Endodermal cell (in vitro differentiated cells): ENCODE data around the gene CRYZ. TPM values are rescaled to one million over a fixed set of nuclear protein-coding genes. Genes with fewer than 3 reads are reported as not detected.
A peak's percentile ranks its signal among the peaks of the same experiment; 100 is the strongest.

ENCODE experiments used
- DNase-seq: peaks from one replicate; pipeline ENCODE4 v3.0.0-alpha.2; 2017
- H3K27ac ChIP-seq: 2 replicates; pipeline ENCODE4 v1.5.1; 2013; ENCODE audit warnings: mild to moderate bottlenecking, low read depth, low read length, moderate library complexity
- H3K27me3 ChIP-seq: 2 replicates; pipeline ENCODE4 v1.6.1; 2013; ENCODE audit warnings: mild to moderate bottlenecking, low read length, moderate library complexity; ENCODE audit not compliant: insufficient read depth, control insufficient read depth, poor library complexity, severe bottlenecking
- H3K36me3 ChIP-seq: 2 replicates; pipeline ENCODE4 v1.7.0; 2013; ENCODE audit warnings: mild to moderate bottlenecking, low read length, moderate library complexity; ENCODE audit not compliant: control insufficient read depth, insufficient read depth
- H3K4me1 ChIP-seq: one replicate; pipeline ENCODE4 v1.7.0; 2013; ENCODE audit warnings: low read length; ENCODE audit not compliant: control insufficient read depth, insufficient read depth
- H3K4me3 ChIP-seq: 2 replicates; pipeline ENCODE4 v1.5.1; 2013; ENCODE audit warnings: mild to moderate bottlenecking, low read length, moderate library complexity
- H3K9ac ChIP-seq: 2 replicates; pipeline ENCODE4 v1.6.1; 2013; ENCODE audit warnings: mild to moderate bottlenecking, low read length, moderate library complexity; ENCODE audit not compliant: poor library complexity, severe bottlenecking; ENCODE audit errors: extremely low read depth
- H3K9me3 ChIP-seq: 2 replicates; pipeline ENCODE4 v1.6.1; 2013; ENCODE audit warnings: mild to moderate bottlenecking, low read length, moderate library complexity; ENCODE audit not compliant: control insufficient read depth
- H3K27ac Mint-ChIP-seq: 2 replicates; pipeline ENCODE4 v1.8.0; 2020; ENCODE audit warnings: mixed read lengths
- H3K27me3 Mint-ChIP-seq: 2 replicates; pipeline ENCODE4 v1.8.0; 2021; ENCODE audit warnings: mild to moderate bottlenecking, mixed read lengths; ENCODE audit not compliant: insufficient read depth
- H3K36me3 Mint-ChIP-seq: 2 replicates; pipeline ENCODE4 v1.8.0; 2020; ENCODE audit warnings: low read depth, mixed read lengths
- H3K4me1 Mint-ChIP-seq: 2 replicates; pipeline ENCODE4 v1.8.0; 2020; ENCODE audit warnings: mixed read lengths
- H3K4me3 Mint-ChIP-seq: 2 replicates; pipeline ENCODE4 v1.8.0; 2020; ENCODE audit warnings: mild to moderate bottlenecking, moderate library complexity, mixed read lengths
- H3K9me3 Mint-ChIP-seq: 2 replicates; pipeline ENCODE4 v1.8.0; 2020; ENCODE audit warnings: mild to moderate bottlenecking, mixed read lengths
- CTCF ChIP-seq: fragments of 200-600 bp; sonication (generic); conservative IDR thresholded peaks from 2 replicates; pipeline ENCODE4 v1.5.0; 2021; ENCODE audit warnings: antibody characterized with exemption, mild to moderate bottlenecking
- WGBS, 2 experiments: methylation state at CpG; one replicate each; pipeline versions ENCODE4 v1.1.5 to v1.1.7; 2013; ENCODE audit warnings: missing lambda C conversion rate in 2 of 2, mixed read lengths in 1 of 2; ENCODE audit not compliant: insufficient coverage in 1 of 2, insufficient read length in 1 of 2; 5-methylcytosine and 5-hydroxymethylcytosine counted together
- total RNA-seq, 2 donors: library from RNA; stranded (reverse); fragmentation: NEBNext Ultra II Directional in 1 of 2; extraction: Animal tissue kit (Norgen Biotek cat#: 25700) in 1 of 2; gene quantifications; 2 replicates in 1 of 2; 3 replicates in 1 of 2; pipeline ENCODE4 v1.2.1, GENCODE V29; 2021

CRYZ gene
- total RNA-seq, 2 donors from 2014 or later = 17.4 to 30.6 TPM

GRCh38 chr1:74679811-74680210 lies 53.0 kb downstream of the CRYZ start:
- Mint-ChIP-seq H3K4me1 (peaks cover 5% of the 10 kb centered on the region), H3K27me3 (peaks cover 6% of the 10 kb centered on the region), H3K27ac (no peak overlapping the region), H3K4me3 (no peak overlapping the region), H3K9me3 (no peaks in the 10 kb centered on the region), H3K36me3 (no peaks in the 10 kb centered on the region)
- Histone ChIP-seq H3K27ac (no peak overlapping the region), H3K9me3 (no peaks in the 10 kb centered on the region), H3K27me3 (no peaks in the 10 kb centered on the region), H3K4me1 (peaks cover 4% of the 10 kb centered on the region), H3K4me3 (no peak overlapping the region), H3K36me3 (no peaks in the 10 kb centered on the region), H3K9ac (no peak overlapping the region)
- no peak for TF ChIP-seq CTCF
- DNase-seq = no peak
- WGBS, 2 experiments = 93 to 98% methylated on average over 2 of the region's 2 CpGs

- no peaks in the 10 kb centered on the region for H3K36me3 ChIP-seq
- no peak overlapping the region for H3K4me3 Mint-ChIP-seq
- H3K4me1 ChIP-seq = peaks cover 4% of the 10 kb centered on the region
- no peak overlapping the region for H3K27ac Mint-ChIP-seq
- peaks cover 23% of the 10 kb centered on the region for H3K27me3 Mint-ChIP-seq
- H3K9me3 Mint-ChIP-seq = no peaks in the 10 kb centered on the region
- H3K9me3 ChIP-seq = no peaks in the 10 kb centered on the region
- no peak overlapping the region for H3K4me3 ChIP-seq
- no peak overlapping the region for H3K9ac ChIP-seq
- H3K27ac ChIP-seq = no peak overlapping the region
- TF ChIP-seq CTCF = no peak
- H3K4me1 Mint-ChIP-seq = peaks cover 18% of the 10 kb centered on the region
- no peaks in the 10 kb centered on the region for H3K36me3 Mint-ChIP-seq
- DNase-seq = no peak
- peaks cover 17% of the 10 kb centered on the region for H3K27me3 ChIP-seq
Measured at GRCh38 chr1:74677926-74678325, 54.9 kb downstream of the CRYZ start.

- Histone ChIP-seq H3K4me3 (no peak overlapping the region), H3K9me3 (peaks cover 23% of the 10 kb centered on the region), H3K9ac (no peak overlapping the region), H3K36me3 (no peaks in the 10 kb centered on the region), H3K4me1 (peaks cover 4% of the 10 kb centered on the region), H3K27me3 (peaks cover 24% of the 10 kb centered on the region), H3K27ac (no peak overlapping the region)
- H3K27ac Mint-ChIP-seq = no peak overlapping the region
- whole genome bisulfite sequencing, 2 experiments = 58 to 66% methylated on average over 6 of the region's 6 CpGs
- peak; percentile 63 for DNase-seq
- TF ChIP-seq CTCF = peak; percentile 45
- peaks cover 34% of the 10 kb centered on the region for H3K27me3 Mint-ChIP-seq
- H3K4me1 Mint-ChIP-seq = peaks cover 20% of the 10 kb centered on the region
- H3K36me3 Mint-ChIP-seq = no peaks in the 10 kb centered on the region
- peaks cover 26% of the 10 kb centered on the region for H3K9me3 Mint-ChIP-seq
- H3K4me3 Mint-ChIP-seq = peak overlapping the region; percentile 46
Measured at GRCh38 chr1:74674278-74675048, 58.4 kb downstream of the CRYZ start.
